ENCODE measurements around the gene AQP1. TPM values are rescaled to one million over a fixed set of nuclear protein-coding genes. Genes with fewer than 3 reads are reported as not detected.

AQP1 gene
- total RNA-seq, 2 experiments from 2014 or later, result 0.23 TPM; not detected in 1

DNA sequence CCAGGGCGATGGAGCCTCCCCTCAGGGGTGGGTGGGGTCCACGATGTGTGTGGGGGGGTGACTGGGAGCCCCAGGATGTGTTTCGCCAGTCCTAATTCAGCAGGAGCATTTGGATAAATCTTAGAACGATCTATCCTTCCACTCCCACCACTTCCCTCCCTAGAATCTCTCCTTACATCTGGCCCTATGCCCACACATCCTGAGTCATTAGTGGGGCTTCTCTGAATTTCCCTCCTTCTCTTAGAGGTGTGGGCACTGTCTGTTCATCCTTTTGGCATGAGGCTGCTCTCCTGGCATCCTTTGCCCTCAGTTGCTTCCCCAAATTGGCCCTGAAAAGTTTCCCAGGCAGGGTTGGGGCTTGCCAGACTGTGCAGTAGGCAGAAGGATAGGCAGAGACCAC lies 53.7 kb downstream of the AQP1 start:
- no peak overlapping the region for H3K27ac Mint-ChIP-seq
- H3K4me1 Mint-ChIP-seq, result peaks cover 2% of the 10 kb centered on the region
- DNase-seq, result no peak
- no peak overlapping the region for H3K4me3 Mint-ChIP-seq
- H3K9me3 Mint-ChIP-seq, result no peaks in the 10 kb centered on the region
- POLR2A ChIA-PET, result no interaction called here
- peaks cover 4% of the 10 kb centered on the region for H3K27me3 Mint-ChIP-seq
- no peaks in the 10 kb centered on the region for H3K36me3 Mint-ChIP-seq
- ATAC-seq (ENCODE audit: low read depth), result no peak

DNA sequence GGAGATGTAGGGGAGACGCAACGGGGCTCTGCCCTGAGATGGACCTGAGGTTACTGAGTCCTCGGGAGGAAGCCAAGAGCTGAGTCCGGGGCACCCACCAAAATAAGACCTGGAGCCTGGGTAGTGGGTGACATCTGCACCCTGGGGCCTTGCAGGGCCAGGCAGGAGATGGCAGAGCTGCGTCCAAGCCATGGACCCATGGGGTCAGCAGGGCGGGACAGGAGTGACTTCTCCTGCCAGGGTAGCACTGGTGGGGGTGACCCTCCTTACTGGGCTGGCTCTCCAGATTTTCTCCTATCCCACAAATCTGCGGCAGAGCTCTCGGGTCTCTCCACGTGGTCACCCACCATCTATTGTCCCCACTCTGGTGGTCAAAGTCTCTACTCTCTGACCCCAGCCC lies 54.2 kb downstream of the AQP1 start:
- no peak overlapping the region for H3K4me3 Mint-ChIP-seq
- H3K36me3 Mint-ChIP-seq, result no peaks in the 10 kb centered on the region
- no peaks in the 10 kb centered on the region for H3K9me3 Mint-ChIP-seq
- POLR2A ChIA-PET, result no interaction called here
- DNase-seq (no peak), ATAC-seq (ENCODE audit: low read depth) (no peak)
- no peak overlapping the region for H3K27ac Mint-ChIP-seq
- H3K27me3 Mint-ChIP-seq, result peaks cover 4% of the 10 kb centered on the region
- H3K4me1 Mint-ChIP-seq, result peaks cover 2% of the 10 kb centered on the region

- POLR2A ChIA-PET, result no interaction called here
- H3K4me1 Mint-ChIP-seq, result peaks cover 3% of the 10 kb centered on the region
- no peaks in the 10 kb centered on the region for H3K36me3 Mint-ChIP-seq
- H3K27ac Mint-ChIP-seq, result no peak overlapping the region
- ATAC-seq (ENCODE audit: low read depth), result no peak
- no peaks in the 10 kb centered on the region for H3K9me3 Mint-ChIP-seq
- no peak for DNase-seq
- peaks cover 18% of the 10 kb centered on the region for H3K27me3 Mint-ChIP-seq
- no peak overlapping the region for H3K4me3 Mint-ChIP-seq
Measured at GRCh38 chr7:30968294-30968693, 56.6 kb downstream of the AQP1 start.

GRCh38 chr7:30968747-30969603 lies 57.3 kb downstream of the AQP1 start:
- H3K36me3 Mint-ChIP-seq, result no peaks in the 10 kb centered on the region
- peaks cover 18% of the 10 kb centered on the region for H3K27me3 Mint-ChIP-seq
- peaks cover 5% of the 10 kb centered on the region for H3K4me1 Mint-ChIP-seq
- DNase-seq (no peak), ATAC-seq (ENCODE audit: low read depth) (no peak)
- POLR2A ChIA-PET, result no interaction called here
- no peaks in the 10 kb centered on the region for H3K9me3 Mint-ChIP-seq
- no peak overlapping the region for H3K4me3 Mint-ChIP-seq
- no peak overlapping the region for H3K27ac Mint-ChIP-seq

GRCh38 chr7:30969604-30969970 lies 57.9 kb downstream of the AQP1 start:
- no peak overlapping the region for H3K27ac Mint-ChIP-seq
- H3K36me3 Mint-ChIP-seq, result no peaks in the 10 kb centered on the region
- H3K4me1 Mint-ChIP-seq, result peaks cover 9% of the 10 kb centered on the region
- DNase-seq (no peak), ATAC-seq (ENCODE audit: low read depth) (no peak)
- POLR2A ChIA-PET, result no interaction called here
- no peak overlapping the region for H3K4me3 Mint-ChIP-seq
- peaks cover 18% of the 10 kb centered on the region for H3K27me3 Mint-ChIP-seq
- H3K9me3 Mint-ChIP-seq, result no peaks in the 10 kb centered on the region

GRCh38 chr7:30970074-30970473 lies 58.4 kb downstream of the AQP1 start:
- Mint-ChIP-seq H3K27ac (no peak overlapping the region), H3K4me1 (peaks cover 11% of the 10 kb centered on the region), H3K4me3 (no peak overlapping the region), H3K36me3 (no peaks in the 10 kb centered on the region), H3K27me3 (peaks cover 18% of the 10 kb centered on the region), H3K9me3 (no peaks in the 10 kb centered on the region)
- ATAC-seq (ENCODE audit: low read depth) (no peak), DNase-seq (no peak)
- POLR2A ChIA-PET, result no interaction called here

DNA sequence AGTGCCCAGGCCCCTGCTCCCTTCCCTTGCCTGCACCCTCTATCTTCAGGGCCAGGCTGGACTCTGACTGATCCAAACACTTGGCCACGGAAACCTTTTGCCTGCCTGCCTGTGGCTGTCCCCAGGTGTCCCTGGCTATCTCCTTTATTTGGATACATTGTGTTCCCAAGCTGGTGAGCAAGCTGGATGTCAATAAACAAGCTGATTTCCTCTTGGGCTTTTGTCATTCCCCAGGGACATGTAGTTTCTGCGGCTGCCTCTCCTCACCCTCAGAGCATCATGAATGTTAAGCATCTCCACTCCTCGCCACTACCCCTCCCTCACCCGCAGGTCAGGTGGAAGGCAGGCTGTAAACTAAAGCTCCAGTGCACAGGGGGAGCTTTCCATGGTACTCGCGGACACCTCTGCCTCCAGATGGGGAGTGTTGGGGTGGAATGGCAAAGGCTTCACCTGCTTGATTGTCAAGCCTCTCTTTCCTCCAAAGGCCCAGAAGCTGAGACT lies 59.0 kb downstream of the AQP1 start:
- Mint-ChIP-seq H3K36me3 (no peaks in the 10 kb centered on the region), H3K4me1 (peaks cover 11% of the 10 kb centered on the region), H3K9me3 (no peaks in the 10 kb centered on the region), H3K4me3 (no peak overlapping the region), H3K27me3 (peaks cover 19% of the 10 kb centered on the region), H3K27ac (no peak overlapping the region)
- DNase-seq, result no peak
- no peak for ATAC-seq (ENCODE audit: low read depth)
- POLR2A ChIA-PET, result no interaction called here

GRCh38 chr7:30971440-30971839 lies 59.8 kb downstream of the AQP1 start:
- Mint-ChIP-seq H3K4me3 (no peak overlapping the region), H3K4me1 (peaks cover 11% of the 10 kb centered on the region), H3K27ac (no peak overlapping the region), H3K27me3 (peaks cover 20% of the 10 kb centered on the region), H3K9me3 (no peaks in the 10 kb centered on the region), H3K36me3 (no peaks in the 10 kb centered on the region)
- ATAC-seq (ENCODE audit: low read depth) (no peak), DNase-seq (no peak)
- POLR2A ChIA-PET, result no interaction called here

DNA sequence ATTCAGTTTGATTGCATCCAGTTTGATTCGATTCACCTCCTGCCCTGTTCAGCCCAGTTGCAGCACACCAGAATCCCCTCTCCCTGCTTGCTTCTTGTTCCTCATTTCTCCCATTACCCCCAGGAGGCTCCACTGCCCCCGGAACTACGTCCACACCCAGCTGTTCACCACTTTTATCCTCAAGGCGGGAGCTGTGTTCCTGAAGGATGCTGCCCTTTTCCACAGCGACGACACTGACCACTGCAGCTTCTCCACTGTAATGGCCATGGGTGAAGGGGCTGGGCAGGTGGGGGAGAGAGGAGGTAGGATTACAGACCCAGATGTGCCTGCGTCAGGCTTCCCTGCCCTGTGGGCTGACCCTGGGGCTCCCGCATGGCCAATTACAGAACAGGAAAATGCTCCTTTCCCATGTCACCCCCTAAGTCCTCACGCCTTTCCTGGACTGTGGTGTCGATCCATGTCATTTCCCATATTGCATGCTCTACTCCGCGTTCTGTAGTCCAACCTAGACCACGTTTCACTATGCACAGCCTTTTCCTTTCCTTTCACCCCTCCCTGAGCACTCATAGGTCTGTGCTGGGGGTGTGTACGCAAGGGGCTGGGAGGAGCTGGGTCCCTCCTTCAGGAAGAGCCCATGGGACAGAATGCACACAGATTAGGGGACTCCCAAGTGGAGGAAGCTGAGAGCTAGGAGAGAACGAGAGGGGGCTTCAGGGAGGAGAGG lies 60.3 kb downstream of the AQP1 start:
- peaks cover 20% of the 10 kb centered on the region for H3K27me3 Mint-ChIP-seq
- no peaks in the 10 kb centered on the region for H3K36me3 Mint-ChIP-seq
- no peaks in the 10 kb centered on the region for H3K9me3 Mint-ChIP-seq
- peaks cover 11% of the 10 kb centered on the region for H3K4me1 Mint-ChIP-seq
- ATAC-seq (ENCODE audit: low read depth) (no peak), DNase-seq (no peak)
- POLR2A ChIA-PET, result no interaction called here
- no peak overlapping the region for H3K4me3 Mint-ChIP-seq
- no peak overlapping the region for H3K27ac Mint-ChIP-seq

DNA sequence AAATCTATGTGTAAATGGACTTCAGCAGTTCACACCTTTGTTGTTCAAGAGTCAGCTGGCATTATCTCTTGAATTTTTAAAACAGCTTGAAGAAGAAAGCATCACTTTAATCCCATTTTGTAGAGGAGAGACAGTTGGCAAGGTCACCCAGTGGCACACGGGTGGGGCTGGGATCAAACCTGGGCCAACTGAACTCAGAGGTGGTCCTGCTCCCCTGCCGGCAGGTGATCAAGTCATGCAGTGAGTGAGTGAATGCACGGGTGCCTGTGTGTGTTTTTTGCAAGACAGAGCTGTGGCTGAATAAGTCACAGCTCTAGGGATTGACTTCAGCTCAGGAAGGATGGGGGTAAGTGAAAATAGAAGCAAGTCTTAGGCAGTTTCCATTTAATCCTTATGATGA lies 61.6 kb downstream of the AQP1 start:
- no peak overlapping the region for H3K4me3 Mint-ChIP-seq
- ATAC-seq (ENCODE audit: low read depth) (no peak), DNase-seq (no peak)
- peaks cover 11% of the 10 kb centered on the region for H3K4me1 Mint-ChIP-seq
- no peaks in the 10 kb centered on the region for H3K36me3 Mint-ChIP-seq
- POLR2A ChIA-PET, result no interaction called here
- no peaks in the 10 kb centered on the region for H3K9me3 Mint-ChIP-seq
- H3K27me3 Mint-ChIP-seq, result peaks cover 18% of the 10 kb centered on the region
- H3K27ac Mint-ChIP-seq, result no peak overlapping the region

DNA sequence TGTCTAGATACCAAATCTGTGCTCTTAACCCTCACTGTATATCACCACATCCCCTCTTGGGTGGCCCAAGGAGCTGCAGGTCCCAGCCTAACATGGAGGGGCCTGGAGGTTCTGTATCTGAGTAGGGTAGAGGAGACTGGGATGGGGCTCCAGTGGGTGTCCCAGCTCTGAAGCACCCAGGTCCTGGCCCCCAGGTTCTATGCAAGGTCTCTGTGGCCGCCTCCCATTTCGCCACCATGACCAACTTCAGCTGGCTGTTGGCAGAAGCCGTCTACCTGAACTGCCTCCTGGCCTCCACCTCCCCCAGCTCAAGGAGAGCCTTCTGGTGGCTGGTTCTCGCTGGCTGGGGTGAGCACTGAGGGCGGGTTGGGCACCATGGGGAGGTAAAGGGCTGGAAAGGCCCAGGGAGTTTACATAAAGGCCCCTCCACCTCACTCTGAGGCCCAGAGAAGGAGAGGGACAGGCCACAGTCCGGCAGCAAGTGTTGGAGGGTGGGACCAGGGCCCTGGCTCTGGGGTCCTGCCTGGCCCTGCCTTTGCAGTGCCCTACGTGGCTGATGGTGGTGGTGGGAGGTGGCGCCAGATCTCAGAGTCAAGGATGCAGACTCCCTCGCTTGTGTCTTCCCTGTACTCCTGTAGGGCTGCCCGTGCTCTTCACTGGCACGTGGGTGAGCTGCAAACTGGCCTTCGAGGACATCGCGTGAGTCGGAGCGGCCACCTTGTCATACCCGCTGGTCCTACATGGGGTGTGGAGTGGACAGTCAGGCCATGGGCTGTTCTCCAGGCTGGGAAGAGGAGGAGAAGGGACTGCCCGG lies 62.3 kb downstream of the AQP1 start:
- no peak overlapping the region for H3K4me3 Mint-ChIP-seq
- ATAC-seq (ENCODE audit: low read depth), result no peak
- H3K4me1 Mint-ChIP-seq, result peaks cover 9% of the 10 kb centered on the region
- H3K36me3 Mint-ChIP-seq, result no peaks in the 10 kb centered on the region
- no peak for DNase-seq
- no peaks in the 10 kb centered on the region for H3K9me3 Mint-ChIP-seq
- H3K27me3 Mint-ChIP-seq, result peaks cover 18% of the 10 kb centered on the region
- POLR2A ChIA-PET, result no interaction called here
- no peak overlapping the region for H3K27ac Mint-ChIP-seq

DNA sequence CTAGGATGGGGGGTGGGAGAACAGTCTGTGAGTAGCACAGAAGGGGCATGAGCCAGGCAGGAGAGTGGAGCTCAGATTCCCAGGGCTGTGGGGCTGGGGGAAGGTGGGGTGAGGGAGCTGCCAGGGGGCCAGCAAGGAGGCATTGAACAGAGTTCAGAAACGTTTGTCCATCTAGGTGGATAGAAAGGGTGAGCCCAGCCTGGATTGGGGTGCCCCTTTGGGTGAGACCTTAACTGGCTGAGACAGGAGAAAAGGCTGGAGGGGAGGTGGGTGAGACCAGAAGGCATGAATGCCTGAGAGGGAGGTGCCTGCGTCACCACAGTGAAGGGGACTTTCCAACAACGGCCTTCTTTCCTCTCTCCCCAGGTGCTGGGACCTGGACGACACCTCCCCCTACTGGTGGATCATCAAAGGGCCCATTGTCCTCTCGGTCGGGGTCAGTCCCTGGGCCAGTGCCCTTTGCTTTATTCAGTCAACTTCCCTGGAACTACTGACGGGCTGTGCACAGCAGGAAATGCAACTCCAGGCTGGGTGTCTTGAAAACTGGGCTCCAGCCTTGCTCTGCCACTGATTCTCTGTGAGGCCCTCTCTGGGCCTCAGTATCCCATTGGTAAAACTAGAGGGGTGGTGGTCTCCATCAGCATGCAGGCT lies 63.1 kb downstream of the AQP1 start:
- POLR2A ChIA-PET, result no interaction called here
- peak; percentile 54 for DNase-seq
- Mint-ChIP-seq H3K27me3 (peaks cover 18% of the 10 kb centered on the region), H3K36me3 (no peaks in the 10 kb centered on the region), H3K4me3 (no peak overlapping the region), H3K4me1 (peaks cover 9% of the 10 kb centered on the region), H3K9me3 (no peaks in the 10 kb centered on the region), H3K27ac (no peak overlapping the region)
- peak; percentile 80 for ATAC-seq (ENCODE audit: low read depth)

Data from activated naive CD8-positive, alpha-beta T cell treated with anti-CD3 and anti-CD28 coated beads, Interleukin-2, amount 10 ng/mL, durations not matched to agents 7 days and 5 days (primary cell).